IPS DF 4.7 (cell line): ENCODE data around the gene AKR1B1.
"Not testable (repeated sequence)": the region's sequence is repeated elsewhere in the genome, so short reads cannot be mapped to it uniquely, and the experiment has no call there.

Experiments
- DNase-seq: peaks from one replicate; pipeline ENCODE4 v3.0.0-alpha.2; 2013; ENCODE audit warnings: low spot score; ENCODE audit errors: extremely low read depth

Gene AKR1B1

DNA sequence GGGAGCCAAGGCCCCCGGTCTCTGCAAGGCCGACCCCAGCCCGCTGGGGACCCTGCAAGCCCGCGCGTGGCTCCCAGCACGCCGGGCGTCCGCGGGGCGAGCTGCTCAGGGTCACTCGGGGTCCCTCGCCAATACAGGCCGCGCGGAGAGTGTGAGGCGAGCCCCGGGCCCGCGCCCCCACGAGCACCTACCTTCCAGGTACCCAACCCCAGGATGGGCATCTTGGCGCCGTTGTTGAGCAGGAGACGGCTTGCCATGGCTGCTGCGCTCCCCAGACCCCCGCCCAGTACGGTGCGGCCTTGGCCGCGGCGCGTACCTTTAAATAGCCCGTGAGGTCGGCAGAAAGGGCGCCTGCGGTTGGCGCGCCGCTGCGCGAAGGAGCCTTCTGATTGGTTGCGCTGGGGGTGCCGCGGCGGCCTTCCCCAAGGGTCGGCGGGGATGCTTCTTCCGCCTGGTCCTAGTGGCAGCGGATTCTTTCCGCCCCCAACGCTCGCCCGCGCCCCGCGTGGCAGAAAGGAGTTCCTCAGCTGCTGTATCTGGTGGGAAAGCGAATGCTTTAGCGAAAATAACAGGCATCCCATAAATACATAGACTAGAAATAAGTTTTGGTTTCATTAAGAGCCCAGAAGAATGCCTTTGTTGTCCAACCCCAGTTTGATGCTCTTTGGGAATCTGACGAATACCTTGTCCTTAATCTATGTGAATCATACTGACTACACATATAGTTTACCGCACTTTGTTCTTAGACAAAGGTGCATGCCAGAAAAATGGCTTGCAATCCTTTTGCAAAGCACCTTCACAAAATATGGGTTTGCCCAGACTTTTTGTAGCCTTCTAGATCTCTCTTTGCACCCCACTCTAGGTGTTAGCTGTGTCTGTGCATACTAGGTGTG lies at the start of gene AKR1B1:
AKR1B1 (minus strand) TSS at position 295 of the 893 bp plus-strand sequence; CDS start at position 257, 38 bp downstream.
- peak; percentile 71 for DNase-seq

DNA sequence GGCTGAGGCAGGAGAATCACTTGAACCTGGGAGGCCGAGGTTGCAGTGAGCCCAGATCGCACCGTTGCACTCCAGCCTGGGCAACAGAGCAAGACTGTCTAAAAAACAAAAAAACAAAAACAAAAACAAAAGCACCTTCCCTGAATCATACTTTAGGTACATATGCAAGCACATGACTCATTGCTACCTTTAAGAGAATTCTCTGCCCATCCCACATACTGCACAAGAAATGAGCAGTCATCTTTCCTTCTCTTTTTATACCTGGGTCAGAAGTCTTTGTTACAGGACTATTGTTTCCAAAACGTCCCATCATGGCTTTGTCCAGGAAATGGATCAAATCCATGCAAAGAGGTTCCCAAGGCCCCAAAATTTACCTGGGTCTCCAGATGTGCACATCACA lies 47.0 kb upstream of the AKR1B1 start:
- no peak for DNase-seq

DNA sequence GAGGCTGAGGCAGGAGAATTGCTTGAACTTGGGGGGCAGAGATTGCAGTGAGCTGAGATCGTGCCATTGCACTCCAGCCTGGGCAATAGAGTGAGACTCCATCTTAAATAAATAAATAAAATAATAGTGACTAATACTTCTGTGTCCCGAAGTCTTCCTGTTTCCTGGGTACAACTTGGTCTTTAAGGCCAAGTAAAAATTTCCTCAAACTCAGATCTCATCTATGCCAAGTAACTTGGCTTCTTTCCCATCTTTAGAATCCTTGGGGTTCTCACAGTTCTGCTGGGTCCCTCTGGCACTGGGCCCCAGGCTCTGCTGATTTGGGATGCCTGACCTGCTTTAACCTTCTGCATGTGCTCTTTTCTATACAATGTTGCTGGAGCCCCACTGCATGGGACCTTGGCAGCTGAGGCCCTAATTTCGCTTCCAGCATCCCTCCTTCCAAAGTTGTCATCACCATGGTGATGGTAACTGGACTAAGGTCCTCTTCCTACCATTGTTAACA lies 45.8 kb upstream of the AKR1B1 start:
- no peak for DNase-seq

DNA sequence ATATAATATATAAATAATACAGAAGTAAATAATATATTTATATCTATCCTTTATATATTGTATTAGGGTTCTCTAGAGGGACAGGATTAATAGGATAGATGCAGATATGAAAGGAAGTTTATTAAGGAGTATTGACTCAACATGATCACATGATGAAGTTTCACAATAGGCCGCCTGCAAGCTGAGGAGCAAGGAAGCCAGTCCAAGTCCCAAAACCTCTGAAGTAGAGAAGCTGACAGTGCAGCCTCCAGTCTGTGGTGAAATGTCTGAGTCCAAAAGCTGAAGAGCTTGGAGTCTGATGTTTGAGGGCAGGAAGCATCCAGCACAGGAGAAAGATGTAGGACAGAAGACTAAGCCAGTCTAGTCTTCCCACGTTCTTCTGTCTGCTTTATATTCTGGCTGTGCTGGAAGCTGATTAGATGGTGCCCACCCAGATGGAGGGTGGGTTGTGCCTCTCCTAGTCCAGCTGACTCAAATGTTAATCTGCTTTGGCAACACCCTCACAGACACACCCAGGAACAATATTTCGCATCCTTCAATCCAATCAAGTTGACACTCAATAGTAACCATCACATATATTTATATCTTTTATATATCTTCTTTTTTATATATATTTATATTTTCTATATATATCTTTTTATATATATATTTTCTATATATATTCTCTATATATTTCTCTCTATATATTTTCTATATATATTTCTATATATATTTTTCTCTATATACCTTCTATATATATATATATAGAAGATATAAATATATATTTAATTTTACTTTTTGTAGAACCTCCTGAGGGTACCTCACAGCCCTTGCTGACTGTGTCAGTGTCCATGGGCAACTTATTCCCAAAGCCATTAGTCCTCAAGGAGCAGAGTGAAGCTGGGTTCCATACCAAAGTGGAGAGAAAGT lies 43.8 kb upstream of the AKR1B1 start:
- DNase-seq = no peak

DNA sequence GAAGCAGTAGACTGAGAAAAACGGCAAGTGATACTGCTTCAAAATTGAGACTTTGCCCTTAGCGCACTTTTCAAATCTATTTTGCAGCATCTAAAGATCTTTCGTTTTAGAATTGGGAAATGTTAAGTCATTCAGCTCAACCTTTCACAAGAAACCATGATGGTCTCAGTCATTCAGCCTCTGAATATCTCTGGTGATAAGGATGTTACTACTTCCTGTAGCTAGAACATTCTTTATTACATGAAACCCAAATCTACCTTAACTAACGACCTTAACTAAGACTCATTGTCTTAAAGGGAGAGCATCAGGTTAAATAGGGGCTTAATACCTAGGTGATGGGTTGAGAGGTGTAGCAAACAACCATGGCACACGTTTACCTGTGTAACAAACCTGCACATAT lies 42.1 kb upstream of the AKR1B1 start:
- DNase-seq = no peak

DNA sequence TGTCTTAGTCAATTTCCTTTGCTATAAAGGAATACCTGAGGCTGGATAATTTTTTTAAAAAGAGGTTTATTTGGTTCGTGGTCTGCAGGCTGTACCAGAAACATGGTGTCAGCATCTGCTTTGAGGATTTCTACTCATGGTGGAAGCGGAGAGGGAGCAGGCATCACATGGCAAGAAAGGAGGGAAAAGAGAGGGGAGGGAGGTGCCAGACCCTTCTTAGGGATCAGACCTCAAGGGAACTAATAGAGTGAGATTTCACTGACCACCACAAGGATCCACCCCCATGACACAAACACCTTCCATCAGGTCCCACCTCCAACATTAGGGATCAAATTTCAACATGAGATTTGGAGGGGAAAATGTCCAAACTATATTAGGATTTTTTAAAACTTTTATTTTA lies 41.5 kb upstream of the AKR1B1 start:
- no peak for DNase-seq

DNA sequence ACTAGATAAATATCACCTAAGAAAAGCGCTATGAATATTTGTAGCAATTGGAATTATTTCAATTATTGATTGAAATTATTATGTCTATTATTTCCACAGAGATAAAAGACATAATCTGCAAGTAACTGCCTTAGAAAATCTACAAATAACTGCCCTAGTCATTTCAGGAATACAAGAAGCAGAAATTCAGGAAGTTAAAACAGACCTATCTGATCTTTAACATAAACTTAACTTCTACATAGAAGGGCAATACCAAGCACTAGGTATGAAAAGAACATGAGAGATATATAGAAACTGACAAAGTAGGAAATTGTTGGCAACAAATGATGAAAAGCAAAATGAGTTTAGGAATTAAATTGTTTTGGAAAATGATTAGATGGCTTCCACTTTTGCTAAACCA lies 36.6 kb upstream of the AKR1B1 start:
- DNase-seq = no peak

DNA sequence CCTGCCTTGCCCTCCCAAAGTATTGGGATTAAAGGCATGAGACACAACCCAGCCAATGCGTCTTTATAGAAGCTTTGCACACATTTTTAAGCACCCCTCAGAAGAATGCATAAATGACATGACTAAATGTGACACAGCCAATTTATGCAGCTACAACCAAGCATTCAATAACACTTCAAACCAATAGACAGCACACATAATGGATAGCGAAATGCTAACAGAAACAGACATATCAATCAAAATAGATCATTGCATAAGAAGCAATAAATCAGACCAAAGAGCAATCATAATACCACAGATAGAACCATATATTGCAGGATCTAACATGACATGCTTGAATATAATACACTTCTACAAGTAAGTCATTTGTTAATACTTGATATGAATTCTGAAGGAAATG lies 34.2 kb upstream of the AKR1B1 start:
- DNase-seq = no peak

DNA sequence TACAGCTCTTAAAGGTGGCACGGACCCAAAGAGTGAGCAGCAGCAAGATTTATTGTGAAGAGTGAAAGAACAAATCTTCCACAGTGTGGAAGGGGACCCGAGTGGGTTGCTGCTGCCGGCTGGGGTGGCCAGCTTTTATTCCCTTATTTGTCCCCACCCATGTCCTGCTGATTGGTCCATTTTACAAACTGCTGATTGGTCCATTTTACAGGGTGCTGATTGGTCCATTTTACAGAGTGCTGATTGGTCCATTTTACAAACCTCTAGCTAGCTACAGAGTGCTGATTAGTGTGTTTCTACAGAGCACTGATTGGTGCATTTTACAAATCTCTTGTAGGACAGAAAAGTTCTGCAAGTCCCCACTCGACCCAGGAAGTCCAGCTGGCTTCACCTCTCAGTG lies 28.8 kb upstream of the AKR1B1 start:
- DNase-seq = not testable (repeated sequence)

DNA sequence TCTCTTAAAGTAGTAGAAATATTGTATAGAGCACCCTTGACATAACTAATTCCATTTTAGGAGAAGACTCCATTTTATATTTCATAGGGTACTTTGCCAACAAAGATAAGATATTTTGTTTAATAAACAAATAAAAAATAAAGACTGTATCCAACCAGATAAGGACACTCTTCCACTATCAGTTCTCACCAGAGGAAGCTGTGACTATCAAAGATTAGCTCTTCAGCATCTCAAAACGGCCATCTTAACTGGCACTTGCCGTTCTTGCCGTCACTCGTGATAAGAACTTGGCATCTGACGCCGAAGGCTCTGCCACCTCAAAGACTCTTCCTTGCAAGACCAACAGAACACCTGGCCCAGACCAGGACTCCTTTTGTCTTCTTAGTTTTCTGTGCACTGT lies 26.3 kb upstream of the AKR1B1 start:
- DNase-seq = no peak

DNA sequence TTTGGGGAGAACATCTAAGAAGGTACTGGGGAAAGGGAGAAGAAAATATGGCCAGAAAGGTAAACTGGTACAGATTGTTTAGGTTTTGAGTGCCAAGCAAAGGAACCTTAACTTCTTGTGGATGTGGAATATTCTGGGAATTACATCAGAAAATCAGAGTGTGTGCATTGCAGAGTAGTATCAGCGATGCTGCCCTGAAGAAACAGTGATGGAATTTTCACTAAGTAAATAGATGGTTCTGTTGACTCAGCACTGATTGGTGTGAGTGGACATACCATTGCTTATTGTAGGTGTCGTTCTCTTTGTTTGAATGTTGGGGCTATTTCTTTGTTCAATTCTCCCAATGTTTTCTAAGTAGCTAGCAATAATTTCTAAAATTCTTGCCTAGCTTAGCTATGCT lies 24.4 kb upstream of the AKR1B1 start:
- DNase-seq = no peak

DNA sequence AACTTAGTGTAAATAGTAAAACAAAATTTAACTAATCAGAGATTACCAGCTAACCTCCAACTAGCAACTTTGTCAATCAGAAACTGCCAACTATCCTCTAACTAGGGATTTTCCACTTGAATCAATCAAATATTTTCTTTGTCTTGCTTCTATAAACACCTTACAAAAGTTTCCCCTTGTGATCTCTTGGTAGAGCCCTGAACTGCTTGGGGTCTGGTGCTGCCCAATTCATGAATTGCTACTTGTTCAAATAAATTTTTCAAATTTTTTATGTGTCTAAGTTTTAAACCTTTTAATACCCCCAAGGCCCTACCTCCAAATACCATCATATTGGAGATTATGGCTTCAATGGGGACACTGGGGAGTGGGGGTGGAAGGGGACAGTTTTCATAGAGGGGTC lies 24.0 kb upstream of the AKR1B1 start:
- DNase-seq = no peak

DNA sequence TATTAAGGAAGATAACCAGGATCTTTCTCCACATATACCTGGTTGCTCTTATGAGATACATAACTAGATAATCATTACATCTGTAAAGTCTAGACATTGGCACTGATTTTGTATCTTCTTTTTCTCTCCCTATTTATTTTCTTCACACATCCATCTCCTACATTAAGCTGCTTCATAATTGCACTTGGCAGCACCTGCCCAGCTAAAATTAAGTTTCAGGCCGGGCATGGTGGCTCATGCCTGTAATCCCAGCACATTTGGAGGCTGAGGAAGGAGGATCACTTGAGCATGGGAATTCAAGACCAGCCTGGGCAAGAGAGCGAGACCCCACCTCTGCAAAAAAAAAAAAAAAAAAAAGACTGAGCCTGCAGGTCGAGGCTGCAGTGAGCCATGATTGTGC lies 22.3 kb upstream of the AKR1B1 start:
- no peak for DNase-seq

DNA sequence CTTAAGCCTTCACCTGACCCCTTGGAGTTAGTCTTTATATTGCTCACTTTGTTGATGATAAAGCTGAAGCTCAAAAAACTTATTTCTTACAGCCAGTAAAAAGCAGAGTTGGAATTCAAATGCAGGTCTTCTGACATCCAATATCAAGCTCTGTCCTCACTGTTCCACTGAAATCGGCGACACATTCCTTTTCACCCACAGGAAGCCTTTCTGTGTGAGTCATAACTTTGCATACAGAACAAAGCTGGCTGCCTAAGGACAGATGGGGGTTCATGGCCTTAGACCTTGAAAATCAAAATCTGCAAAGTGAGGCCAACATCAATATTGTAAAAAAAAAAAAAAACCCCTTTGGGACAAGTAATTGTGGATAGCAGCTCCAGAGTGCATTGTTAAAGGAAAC lies 21.8 kb upstream of the AKR1B1 start:
- no peak for DNase-seq

DNA sequence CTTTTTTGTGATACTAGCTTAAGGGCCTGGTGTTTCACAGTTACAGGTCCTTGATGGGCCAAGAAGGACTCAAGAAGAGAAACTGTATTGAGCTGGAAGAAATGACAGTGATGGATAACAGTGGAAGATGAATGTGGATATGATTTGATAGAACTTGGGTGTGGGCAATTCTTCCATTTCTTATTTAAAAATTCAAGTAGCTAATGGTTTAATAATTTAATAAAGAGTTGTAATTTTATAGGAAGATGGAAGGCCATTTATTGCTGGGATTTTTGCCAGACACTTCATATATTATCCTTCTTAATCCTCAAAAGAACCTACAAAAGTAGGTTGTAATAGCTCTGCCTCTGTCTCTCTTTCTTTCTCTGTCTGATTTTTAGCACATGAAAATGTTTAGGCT lies 21.3 kb upstream of the AKR1B1 start:
- no peak for DNase-seq

DNA sequence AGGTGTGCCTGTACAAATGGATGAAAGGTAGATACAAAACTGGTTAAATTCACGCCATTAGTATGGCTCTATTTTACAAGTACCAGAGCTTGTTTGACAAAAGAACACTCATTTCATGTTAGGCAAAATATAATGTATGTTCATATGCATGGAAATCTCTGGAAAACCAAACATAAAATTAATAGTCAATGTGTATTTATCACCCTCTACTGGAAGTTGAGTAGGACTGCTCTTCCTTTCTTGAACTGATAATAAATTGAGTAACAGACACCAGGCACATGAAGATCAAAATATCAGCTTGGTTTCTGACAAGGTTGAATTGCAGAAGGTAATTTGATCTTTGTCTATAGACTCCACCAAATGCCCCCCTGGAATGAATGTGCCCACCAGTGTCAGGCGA lies 19.8 kb upstream of the AKR1B1 start:
- DNase-seq = no peak

DNA sequence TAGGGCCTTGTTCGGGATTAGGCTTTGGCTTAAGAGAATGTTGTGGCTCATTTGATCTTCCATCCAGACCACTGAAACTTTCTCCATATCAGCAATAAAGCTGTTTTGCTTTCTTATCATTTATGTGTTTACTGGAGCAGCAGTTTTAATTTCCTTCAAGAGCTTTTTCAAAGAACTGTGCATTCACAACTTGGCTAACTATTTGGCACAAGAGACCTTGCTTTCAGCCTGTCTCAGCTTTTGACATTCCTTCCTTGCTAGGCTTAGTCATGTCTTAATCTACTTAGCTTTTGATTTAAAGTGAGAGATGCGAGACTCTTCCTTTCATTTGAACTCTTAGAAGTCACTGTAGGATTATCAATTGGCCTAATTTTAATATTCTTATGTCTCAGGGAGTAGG lies 19.1 kb upstream of the AKR1B1 start:
- DNase-seq = no peak

DNA sequence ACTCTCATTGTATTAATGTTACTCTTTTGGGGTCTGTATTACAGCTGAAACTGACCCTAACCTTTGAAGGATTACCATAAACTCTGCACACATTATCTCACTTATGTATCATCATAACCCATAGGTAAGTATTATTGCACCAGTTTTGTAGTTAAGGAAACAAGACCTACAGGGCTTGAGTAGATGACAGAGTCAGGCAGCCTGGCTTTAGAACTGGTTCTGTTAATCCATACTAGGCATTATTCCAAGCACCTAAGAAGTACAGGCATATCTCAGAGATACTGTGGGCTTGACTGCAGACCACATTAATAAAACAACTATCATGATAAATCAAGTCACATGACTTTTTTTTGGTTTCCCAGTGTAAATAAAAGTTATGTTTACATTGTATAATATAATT lies 17.1 kb upstream of the AKR1B1 start:
- DNase-seq = no peak

DNA sequence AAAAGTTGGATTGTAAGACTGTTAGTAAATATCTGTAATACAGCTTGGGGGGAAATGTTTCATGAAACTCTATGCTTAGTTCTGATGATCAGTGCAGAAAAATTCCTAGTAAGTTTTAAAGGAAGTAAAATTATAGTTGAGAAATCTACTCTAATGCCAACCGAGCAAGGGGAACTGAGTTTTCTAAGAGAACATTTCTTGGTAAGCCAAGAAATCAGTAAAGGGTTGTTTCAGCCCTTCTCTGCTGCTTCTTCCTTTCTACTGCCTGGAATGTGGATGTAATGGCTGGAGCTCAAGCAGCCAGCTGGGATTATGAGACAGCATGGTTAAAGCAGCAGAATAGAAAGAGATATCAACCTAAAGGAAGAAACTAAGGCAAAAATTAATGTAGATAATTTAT lies 15.9 kb upstream of the AKR1B1 start:
- no peak for DNase-seq

DNA sequence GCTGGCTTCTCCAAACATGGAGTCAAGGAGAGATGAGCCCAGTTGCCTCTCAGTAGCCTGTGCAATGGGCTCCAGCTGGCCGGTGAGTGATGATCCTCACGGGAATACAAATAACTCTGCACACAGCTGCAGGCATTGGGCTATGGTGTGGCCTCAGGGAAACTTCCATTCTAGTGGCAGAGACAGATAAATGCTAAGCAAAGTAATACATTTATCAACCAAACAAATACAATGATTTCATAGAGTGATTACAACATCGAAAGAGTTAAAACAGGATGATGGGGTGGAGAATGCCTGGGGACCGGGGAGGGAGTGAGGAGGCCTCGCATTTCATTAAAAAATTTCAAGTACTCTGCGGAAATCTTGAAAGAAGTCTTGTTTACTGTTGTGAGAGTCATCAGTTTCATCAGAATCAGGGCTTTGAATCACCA lies 15.0 kb upstream of the AKR1B1 start:
- no peak for DNase-seq

DNA sequence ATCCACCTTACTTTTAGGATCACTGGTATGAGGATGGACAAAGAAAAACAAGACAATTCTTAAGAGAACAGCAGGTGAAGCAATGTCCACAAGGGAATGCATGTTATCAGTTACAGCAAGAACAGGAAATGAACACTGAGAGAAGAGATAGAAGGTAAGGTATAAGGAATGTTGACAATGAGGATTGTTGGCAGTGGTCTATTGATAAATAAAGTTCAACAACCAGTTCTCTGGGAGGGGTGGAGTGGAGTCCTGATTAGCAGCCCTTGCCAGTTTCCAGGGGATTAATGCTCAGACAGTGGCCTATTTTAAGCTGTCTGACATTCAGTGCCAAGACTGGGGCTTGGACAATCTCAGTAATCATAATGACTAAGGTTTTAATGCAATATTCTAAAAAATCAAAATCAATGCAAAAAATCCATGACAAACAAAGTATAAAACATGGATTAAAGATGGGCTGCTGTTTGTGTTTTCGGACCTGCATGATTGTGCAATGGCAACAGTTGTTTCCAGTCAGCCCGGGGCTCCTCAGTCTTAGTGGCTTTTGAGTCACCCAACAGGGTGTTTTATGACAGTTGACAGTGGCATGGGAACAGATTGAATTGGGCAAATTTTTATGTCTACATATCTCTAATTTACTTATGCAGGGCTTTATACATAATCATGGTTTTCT lies 13.8 kb upstream of the AKR1B1 start:
- DNase-seq = no peak

DNA sequence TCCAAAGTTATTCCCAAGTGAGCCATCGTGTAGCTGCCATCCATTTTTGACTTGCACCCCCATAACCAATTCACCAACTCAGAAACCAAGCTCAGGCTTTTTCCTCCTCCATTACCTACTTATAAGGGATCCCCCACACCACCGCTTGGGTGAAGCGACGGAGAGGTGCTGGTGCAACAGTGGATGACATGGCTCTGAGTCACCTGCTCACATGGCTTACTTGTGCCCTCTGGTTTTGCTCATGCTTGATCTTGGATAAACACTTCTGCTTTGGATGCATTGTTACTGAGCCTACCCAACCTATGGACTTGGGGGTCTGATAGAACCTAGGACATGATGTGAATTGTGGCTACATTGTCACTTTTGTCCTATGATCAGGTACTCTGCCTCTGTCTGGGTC lies 12.0 kb upstream of the AKR1B1 start:
- DNase-seq = no peak
